K562 (cell line): Measurements from ENCODE around the gene THAP11.

Experiments used
- BACH1 ChIP-seq: fragments of 200-800 bp; sonication (Bioruptor generic); IDR thresholded peaks from 2 replicates; pipeline ENCODE4 v1.6.1; 2016; ENCODE audit warnings: missing genetic modification characterization, missing compliant biosample characterization
- GABPA ChIP-seq: fragments of 200-800 bp; sonication (Bioruptor generic); conservative IDR thresholded peaks from 2 replicates; pipeline ENCODE4 v1.6.1; 2016; ENCODE audit warnings: low read depth, missing genetic modification characterization, missing compliant biosample characterization
- GABPB2 ChIP-seq: fragments of 250-450 bp; sonication (Bioruptor Pico); conservative IDR thresholded peaks from 2 replicates; pipeline ENCODE4 v1.5.1; 2021; ENCODE audit warnings: mild to moderate bottlenecking
- NFIC ChIP-seq: fragments of 450-650 bp; IDR thresholded peaks from 2 replicates; pipeline ENCODE4 v1.6.1; 2017; ENCODE audit warnings: mild to moderate bottlenecking, inconsistent platforms
- POLR2AphosphoS5 ChIP-seq: IDR thresholded peaks from 2 replicates; pipeline ENCODE4 v1.6.1; 2011; ENCODE audit warnings: mild to moderate bottlenecking, low read depth, low read length, moderate library complexity; ENCODE audit not compliant: control insufficient read depth, insufficient read depth
- RAD21 ChIP-seq, 2 experiments: fragments of 250-450 bp in 1 of 2; fragments of 450-650 bp in 1 of 2; sonication (Bioruptor Pico) in 1 of 2; formaldehyde crosslinking in 1 of 2; IDR thresholded peaks in 1 of 2; conservative IDR thresholded peaks in 1 of 2; 2 replicates each; pipeline versions ENCODE4 v1.4.0 to v1.8.0; 2020 to 2022; ENCODE audit warnings: mild to moderate bottlenecking in 2 of 2, moderate library complexity in 1 of 2
- SRSF7 ChIP-seq: fragments of 200-400 bp; formaldehyde crosslinking; optimal IDR thresholded peaks from 2 replicates; pipeline ENCODE3; 2017; ENCODE audit warnings: mild to moderate bottlenecking, low read depth, low read length
- TF ChIP-seq, protein P1 (sequence below), 3 experiments: IDR thresholded peaks in 2 of 3; conservative IDR thresholded peaks in 1 of 3; 2 replicates each; pipeline ENCODE4 v1.5.1; 2011 to 2012; ENCODE audit warnings: low read length in 3 of 3, mild to moderate bottlenecking in 3 of 3, control low read depth in 2 of 3, improper control_type of control experiment in 1 of 3, inconsistent platforms in 1 of 3, low read depth in 1 of 3, mixed read lengths in 1 of 3, moderate library complexity in 1 of 3; ENCODE audit not compliant: insufficient read depth in 2 of 3
- TF ChIP-seq, protein P2 (sequence below): sonication (generic); formaldehyde crosslinking; IDR thresholded peaks from 2 replicates; pipeline ENCODE4 v1.8.0; 2023; ENCODE audit warnings: missing genetic modification reagents, mild to moderate bottlenecking, borderline replicate concordance

GRCh38 chr16:67796099-67796718, 45.9 kb upstream of the THAP11 start:
- TF ChIP-seq BACH1 (tag) (no peak), GABPB2 (CRISPR knock-in tag) (no peak), SRSF7 (no peak), NFIC (no peak), GABPA (tag) (no peak), POLR2AphosphoS5 (no peak), RAD21 (CRISPR knock-in tag; conservative IDR thresholded peaks at IDR 0.05 in 1 of 2, IDR thresholded peaks at IDR 0.05 in 1 of 2) (no peak)
- TF ChIP-seq, protein P1, sequence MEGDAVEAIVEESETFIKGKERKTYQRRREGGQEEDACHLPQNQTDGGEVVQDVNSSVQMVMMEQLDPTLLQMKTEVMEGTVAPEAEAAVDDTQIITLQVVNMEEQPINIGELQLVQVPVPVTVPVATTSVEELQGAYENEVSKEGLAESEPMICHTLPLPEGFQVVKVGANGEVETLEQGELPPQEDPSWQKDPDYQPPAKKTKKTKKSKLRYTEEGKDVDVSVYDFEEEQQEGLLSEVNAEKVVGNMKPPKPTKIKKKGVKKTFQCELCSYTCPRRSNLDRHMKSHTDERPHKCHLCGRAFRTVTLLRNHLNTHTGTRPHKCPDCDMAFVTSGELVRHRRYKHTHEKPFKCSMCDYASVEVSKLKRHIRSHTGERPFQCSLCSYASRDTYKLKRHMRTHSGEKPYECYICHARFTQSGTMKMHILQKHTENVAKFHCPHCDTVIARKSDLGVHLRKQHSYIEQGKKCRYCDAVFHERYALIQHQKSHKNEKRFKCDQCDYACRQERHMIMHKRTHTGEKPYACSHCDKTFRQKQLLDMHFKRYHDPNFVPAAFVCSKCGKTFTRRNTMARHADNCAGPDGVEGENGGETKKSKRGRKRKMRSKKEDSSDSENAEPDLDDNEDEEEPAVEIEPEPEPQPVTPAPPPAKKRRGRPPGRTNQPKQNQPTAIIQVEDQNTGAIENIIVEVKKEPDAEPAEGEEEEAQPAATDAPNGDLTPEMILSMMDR (IDR thresholded peaks at IDR 0.05 in 2 of 3, conservative IDR thresholded peaks at IDR 0.05 in 1 of 3; ENCODE audit: insufficient read depth in 2 of 3, low read depth in 1 of 3, low read length in 3 of 3) = no peak
- TF ChIP-seq, protein P2, sequence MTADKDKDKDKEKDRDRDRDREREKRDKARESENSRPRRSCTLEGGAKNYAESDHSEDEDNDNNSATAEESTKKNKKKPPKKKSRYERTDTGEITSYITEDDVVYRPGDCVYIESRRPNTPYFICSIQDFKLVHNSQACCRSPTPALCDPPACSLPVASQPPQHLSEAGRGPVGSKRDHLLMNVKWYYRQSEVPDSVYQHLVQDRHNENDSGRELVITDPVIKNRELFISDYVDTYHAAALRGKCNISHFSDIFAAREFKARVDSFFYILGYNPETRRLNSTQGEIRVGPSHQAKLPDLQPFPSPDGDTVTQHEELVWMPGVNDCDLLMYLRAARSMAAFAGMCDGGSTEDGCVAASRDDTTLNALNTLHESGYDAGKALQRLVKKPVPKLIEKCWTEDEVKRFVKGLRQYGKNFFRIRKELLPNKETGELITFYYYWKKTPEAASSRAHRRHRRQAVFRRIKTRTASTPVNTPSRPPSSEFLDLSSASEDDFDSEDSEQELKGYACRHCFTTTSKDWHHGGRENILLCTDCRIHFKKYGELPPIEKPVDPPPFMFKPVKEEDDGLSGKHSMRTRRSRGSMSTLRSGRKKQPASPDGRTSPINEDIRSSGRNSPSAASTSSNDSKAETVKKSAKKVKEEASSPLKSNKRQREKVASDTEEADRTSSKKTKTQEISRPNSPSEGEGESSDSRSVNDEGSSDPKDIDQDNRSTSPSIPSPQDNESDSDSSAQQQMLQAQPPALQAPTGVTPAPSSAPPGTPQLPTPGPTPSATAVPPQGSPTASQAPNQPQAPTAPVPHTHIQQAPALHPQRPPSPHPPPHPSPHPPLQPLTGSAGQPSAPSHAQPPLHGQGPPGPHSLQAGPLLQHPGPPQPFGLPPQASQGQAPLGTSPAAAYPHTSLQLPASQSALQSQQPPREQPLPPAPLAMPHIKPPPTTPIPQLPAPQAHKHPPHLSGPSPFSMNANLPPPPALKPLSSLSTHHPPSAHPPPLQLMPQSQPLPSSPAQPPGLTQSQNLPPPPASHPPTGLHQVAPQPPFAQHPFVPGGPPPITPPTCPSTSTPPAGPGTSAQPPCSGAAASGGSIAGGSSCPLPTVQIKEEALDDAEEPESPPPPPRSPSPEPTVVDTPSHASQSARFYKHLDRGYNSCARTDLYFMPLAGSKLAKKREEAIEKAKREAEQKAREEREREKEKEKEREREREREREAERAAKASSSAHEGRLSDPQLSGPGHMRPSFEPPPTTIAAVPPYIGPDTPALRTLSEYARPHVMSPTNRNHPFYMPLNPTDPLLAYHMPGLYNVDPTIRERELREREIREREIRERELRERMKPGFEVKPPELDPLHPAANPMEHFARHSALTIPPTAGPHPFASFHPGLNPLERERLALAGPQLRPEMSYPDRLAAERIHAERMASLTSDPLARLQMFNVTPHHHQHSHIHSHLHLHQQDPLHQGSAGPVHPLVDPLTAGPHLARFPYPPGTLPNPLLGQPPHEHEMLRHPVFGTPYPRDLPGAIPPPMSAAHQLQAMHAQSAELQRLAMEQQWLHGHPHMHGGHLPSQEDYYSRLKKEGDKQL (CRISPR knock-in tag) = no peak
